ENCODE measurements around the gene BEST3.

GRCh38 chr12:69653703-69654102 lies 45.4 kb downstream of the BEST3 start:
- no peak for TF ChIP-seq POLR2A (IDR thresholded peaks at IDR 0.05)
- no peak for TF ChIP-seq CTCF (IDR thresholded peaks at IDR 0.05)
